Suppressor macrophage treated with lipopolysaccharide for 1 hour (primary cell): ENCODE results near the gene BCL2.
"Not testable (repeated sequence)": the region's sequence is repeated elsewhere in the genome, so short reads cannot be mapped to it uniquely, and the experiment has no call there.

Source experiments
- DNase-seq, 3 donors: peaks; one replicate each; pipeline ENCODE4 v3.0.0-alpha.2; 2020 to 2022

Gene BCL2

GRCh38 chr18:63319383-63320122, at the start of gene BCL2:
Gene BCL2 (minus strand): TSS chr18:63319769.
- DNase-seq: peak in 2 of 3 donors; percentile 51 to 52

- peak in 2 of 3 donors; percentile 10 to 37 for DNase-seq
These were observed 49.0 kb upstream of the BCL2 start for GRCh38 chr18:63368611-63369010.

- DNase-seq: peak; percentile 98
These were observed 47.7 kb upstream of the BCL2 start, which contains the start of gene KDSR for GRCh38 chr18:63367053-63367953. Gene KDSR (minus strand): TSS chr18:63367206. CDS start chr18:63367118, 88 bp downstream.

GRCh38 chr18:63366213-63367052, 46.9 kb upstream of the BCL2 start:
- peak; percentile 67 to 75 (median 70) for DNase-seq

- DNase-seq: no peak
These were observed 46.3 kb upstream of the BCL2 start for GRCh38 chr18:63365876-63366212.

- no peak for DNase-seq
These were observed 44.4 kb upstream of the BCL2 start for GRCh38 chr18:63363951-63364350.

- DNase-seq: not testable (repeated sequence)
These were observed 43.9 kb upstream of the BCL2 start for GRCh38 chr18:63363420-63363819.

- DNase-seq: no peak
These were observed 36.8 kb upstream of the BCL2 start for GRCh38 chr18:63356272-63356896.

- no peak for DNase-seq
These were observed 30.7 kb upstream of the BCL2 start for GRCh38 chr18:63350230-63350629.

GRCh38 chr18:63348508-63349136, 29.1 kb upstream of the BCL2 start:
- no peak for DNase-seq

- DNase-seq: no peak
These were observed 27.1 kb upstream of the BCL2 start for GRCh38 chr18:63346480-63347183.

GRCh38 chr18:63346031-63346430, 26.5 kb upstream of the BCL2 start:
- no peak for DNase-seq

GRCh38 chr18:63344918-63345317, 25.3 kb upstream of the BCL2 start:
- no peak for DNase-seq

GRCh38 chr18:63344263-63344662, 24.7 kb upstream of the BCL2 start:
- no peak for DNase-seq

- DNase-seq: peak; percentile 24 to 44 (median 38)
These were observed 22.6 kb upstream of the BCL2 start for GRCh38 chr18:63342206-63342605.

GRCh38 chr18:63339920-63340484, 20.4 kb upstream of the BCL2 start:
- peak; percentile 69 to 75 (median 71) for DNase-seq

- DNase-seq: peak in 2 of 3 donors; percentile 34 to 39
These were observed 17.0 kb upstream of the BCL2 start for GRCh38 chr18:63336366-63337099.

GRCh38 chr18:63331105-63331504, 11.5 kb upstream of the BCL2 start:
- no peak for DNase-seq

GRCh38 chr18:63329431-63330145, 10.0 kb upstream of the BCL2 start:
- no peak for DNase-seq
